Stomach (tissue), 9 donors: ENCODE results near the gene NUP214. TPM values are rescaled to one million over a fixed set of nuclear protein-coding genes. Genes with fewer than 3 reads are reported as not detected.

Experiments
- DNase-seq, 2 donors: peaks; one replicate each; pipeline versions ENCODE4 v3.0.0 to v3.0.0-alpha.2; 2013 to 2019
- H3K27ac ChIP-seq, 5 donors: fragments of 200-600 bp in 4 of 5; sonication (generic) in 4 of 5; one replicate each; pipeline ENCODE4 v1.5.1; 2013 to 2019; ENCODE audit warnings: mild to moderate bottlenecking in 1 of 5, moderate library complexity in 1 of 5
- H3K27me3 ChIP-seq, 3 donors: fragments of 200-600 bp; sonication (generic); one replicate each; pipeline ENCODE4 v1.5.1; 2017 to 2019; ENCODE audit warnings: mixed run types in 1 of 3
- H3K36me3 ChIP-seq, 4 donors: fragments of 200-600 bp; sonication (generic); 1 replicate in 3 of 4; 2 replicates in 1 of 4; pipeline ENCODE4 v1.5.1; 2016 to 2019
- H3K4me1 ChIP-seq, 4 donors: fragments of 200-600 bp; sonication (generic); one replicate each; pipeline ENCODE4 v1.5.1; 2016 to 2019
- H3K4me3 ChIP-seq, 4 donors: fragments of 200-600 bp; sonication (generic) in 3 of 4; one replicate each; pipeline ENCODE4 v1.5.1; 2016 to 2019; ENCODE audit warnings: mild to moderate bottlenecking in 1 of 4
- H3K9me3 ChIP-seq, 4 donors: fragments of 200-600 bp; sonication (generic); one replicate each; pipeline ENCODE4 v1.5.1; 2016 to 2019
- EP300 ChIP-seq: sonication (generic); formaldehyde crosslinking; IDR thresholded peaks from one replicate; pipeline ENCODE4 v1.6.1; 2017; ENCODE audit warnings: antibody characterized with exemption
- POLR2A ChIP-seq, 4 donors: fragments of 450-650 bp; IDR thresholded peaks; one replicate each; pipeline ENCODE4 v1.6.1; 2016; ENCODE audit warnings: antibody characterized with exemption in 4 of 4, control low read depth in 2 of 4, mild to moderate bottlenecking in 1 of 4, moderate library complexity in 1 of 4
- POLR2AphosphoS5 ChIP-seq, 3 donors: sonication (generic); formaldehyde crosslinking; IDR thresholded peaks; one replicate each; pipeline ENCODE4 v1.6.1; 2016; ENCODE audit warnings: antibody characterized with exemption in 3 of 3
- WGBS, 5 donors: extraction: QIAGEN DNeasy Blood & Tissue Kit in 3 of 5; methylation state at CpG; one replicate each; pipeline versions ENCODE4 v1.1.5 to v1.1.7; 2013 to 2018; 5-methylcytosine and 5-hydroxymethylcytosine counted together
- intact Hi-C: fragments of 100-400 bp; cut with DNase I; formaldehyde crosslinking; loops from one replicate; pipeline ENCODE4 v1.15.1; 2023; ENCODE audit warnings: low total_unique reads
- polyA plus RNA-seq, 3 donors: library from polyadenylated mRNA; stranded (reverse); fragments of 200-250 nt; gene quantifications; one replicate each; pipeline ENCODE4 v1.2.3, GENCODE V29; 2013
- total RNA-seq, 5 donors: library from RNA; depleted of rRNA; stranded (reverse); fragments of >200 nt; gene quantifications; one replicate each; pipeline versions ENCODE4 v1.1.0 to v1.2.3, GENCODE V29; 2014 to 2016
- TF ChIP-seq, protein P1 (sequence below), 7 experiments: fragments of 450-650 bp in 4 of 7; fragments of 200-600 bp in 3 of 7; sonication (generic) in 3 of 7; IDR thresholded peaks; one replicate each; pipeline ENCODE4 v1.5.1; 2016 to 2019; ENCODE audit warnings: antibody characterized with exemption in 7 of 7, control low read depth in 2 of 7, mild to moderate bottlenecking in 1 of 7
- donor health status: healthy with polysubstance abuse.
- donor health status: Bipolar disorder and iron deficiency.
- donor health status: healthy.

NUP214 gene
- total and polyA plus RNA-seq, 8 donors: 21.7 to 111 (median 35.0) TPM

GRCh38 chr9:131140550-131140949 is 15.2 kb downstream of the NUP214 start:
- no peaks in the 10 kb centered on the region for H3K4me1 ChIP-seq
- no peak overlapping the region for H3K27ac ChIP-seq
- no peaks in the 10 kb centered on the region for H3K27me3 ChIP-seq
- intact Hi-C loops: no loop called here
- TF ChIP-seq POLR2AphosphoS5 (IDR thresholded peaks at IDR 0.05) (no peak), POLR2A (IDR thresholded peaks at IDR 0.05) (no peak), EP300 (no peak)
- TF ChIP-seq, protein P1, sequence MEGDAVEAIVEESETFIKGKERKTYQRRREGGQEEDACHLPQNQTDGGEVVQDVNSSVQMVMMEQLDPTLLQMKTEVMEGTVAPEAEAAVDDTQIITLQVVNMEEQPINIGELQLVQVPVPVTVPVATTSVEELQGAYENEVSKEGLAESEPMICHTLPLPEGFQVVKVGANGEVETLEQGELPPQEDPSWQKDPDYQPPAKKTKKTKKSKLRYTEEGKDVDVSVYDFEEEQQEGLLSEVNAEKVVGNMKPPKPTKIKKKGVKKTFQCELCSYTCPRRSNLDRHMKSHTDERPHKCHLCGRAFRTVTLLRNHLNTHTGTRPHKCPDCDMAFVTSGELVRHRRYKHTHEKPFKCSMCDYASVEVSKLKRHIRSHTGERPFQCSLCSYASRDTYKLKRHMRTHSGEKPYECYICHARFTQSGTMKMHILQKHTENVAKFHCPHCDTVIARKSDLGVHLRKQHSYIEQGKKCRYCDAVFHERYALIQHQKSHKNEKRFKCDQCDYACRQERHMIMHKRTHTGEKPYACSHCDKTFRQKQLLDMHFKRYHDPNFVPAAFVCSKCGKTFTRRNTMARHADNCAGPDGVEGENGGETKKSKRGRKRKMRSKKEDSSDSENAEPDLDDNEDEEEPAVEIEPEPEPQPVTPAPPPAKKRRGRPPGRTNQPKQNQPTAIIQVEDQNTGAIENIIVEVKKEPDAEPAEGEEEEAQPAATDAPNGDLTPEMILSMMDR (IDR thresholded peaks at IDR 0.05): no peak
- 95 to 98% (median 96%) methylated on average over 3 of the region's 3 CpGs for WGBS, 5 donors
- H3K4me3 ChIP-seq: no peak overlapping the region
- H3K36me3 ChIP-seq: peaks cover 77 to 100% (median 96%) of the 10 kb centered on the region in 4 donors
- H3K9me3 ChIP-seq: no peaks in the 10 kb centered on the region
- no peak for DNase-seq

DNA sequence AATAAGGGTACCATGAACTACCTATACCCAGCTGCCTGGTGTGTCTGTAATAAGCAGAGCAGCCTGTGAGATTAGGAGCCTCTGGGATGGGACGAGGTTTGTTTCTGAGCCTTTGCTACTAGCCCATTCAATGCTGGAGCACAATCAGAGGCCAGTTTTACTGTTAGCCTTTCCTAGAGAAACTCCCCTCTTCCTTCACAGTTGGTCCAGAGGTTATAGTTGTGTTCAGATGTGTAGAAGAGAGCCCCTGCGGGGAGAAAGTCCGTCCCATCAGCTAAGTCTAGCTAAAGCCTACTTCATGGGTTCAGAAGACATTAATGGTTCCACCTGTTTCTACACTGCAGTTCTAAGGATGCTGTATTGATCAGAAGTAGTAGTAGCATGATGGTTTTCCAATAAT is 16.8 kb downstream of the NUP214 start:
- WGBS, 5 donors: 89 to 98% (median 93%) methylated on average over 3 of the region's 3 CpGs
- H3K9me3 ChIP-seq: no peaks in the 10 kb centered on the region
- no peak overlapping the region for H3K4me3 ChIP-seq
- no peaks in the 10 kb centered on the region for H3K4me1 ChIP-seq
- no peak for DNase-seq
- H3K27ac ChIP-seq: no peak overlapping the region
- TF ChIP-seq POLR2AphosphoS5 (IDR thresholded peaks at IDR 0.05) (no peak), POLR2A (IDR thresholded peaks at IDR 0.05) (no peak), EP300 (no peak)
- TF ChIP-seq, protein P1 (IDR thresholded peaks at IDR 0.05): no peak
- intact Hi-C loops: no loop called here
- H3K27me3 ChIP-seq: no peaks in the 10 kb centered on the region
- H3K36me3 ChIP-seq: peaks cover 77 to 100% (median 96%) of the 10 kb centered on the region in 4 donors

- WGBS, 5 donors: 75 to 87% (median 78%) methylated on average over 3 of the region's 3 CpGs
- intact Hi-C loops: no loop called here
- TF ChIP-seq, protein P1 (IDR thresholded peaks at IDR 0.05): no peak
- TF ChIP-seq POLR2A (IDR thresholded peaks at IDR 0.05) (no peak), POLR2AphosphoS5 (IDR thresholded peaks at IDR 0.05) (no peak), EP300 (no peak)
- H3K9me3 ChIP-seq: no peaks in the 10 kb centered on the region
- no peak for DNase-seq
- H3K27me3 ChIP-seq: no peaks in the 10 kb centered on the region
- H3K36me3 ChIP-seq: peaks cover 76 to 100% (median 96%) of the 10 kb centered on the region in 4 donors
- H3K4me1 ChIP-seq: no peaks in the 10 kb centered on the region
- H3K4me3 ChIP-seq: no peak overlapping the region
- no peak overlapping the region for H3K27ac ChIP-seq
Measured at GRCh38 chr9:131144201-131144600, 18.8 kb downstream of the NUP214 start.

DNA sequence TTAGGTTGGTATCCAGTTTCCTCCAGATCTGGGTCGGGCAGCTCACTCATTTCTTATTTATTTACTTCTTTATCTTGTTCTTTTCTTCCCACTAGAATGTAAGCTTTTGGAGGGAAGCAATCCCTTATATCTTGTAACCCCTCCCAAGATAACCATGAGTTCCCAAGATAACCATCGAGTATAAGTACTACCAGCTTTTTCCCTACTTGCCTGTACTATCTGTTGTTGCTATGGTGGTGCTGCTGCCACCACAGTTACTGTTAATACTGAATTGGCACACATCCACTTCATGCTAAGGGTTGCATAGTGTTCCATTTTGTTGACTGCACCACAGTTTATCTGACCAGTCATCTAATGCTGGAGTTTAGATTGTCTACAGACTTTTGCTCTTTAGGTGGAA is 19.9 kb downstream of the NUP214 start:
- no peak overlapping the region for H3K27ac ChIP-seq
- H3K36me3 ChIP-seq: peaks cover 76 to 100% (median 96%) of the 10 kb centered on the region in 4 donors
- WGBS, 5 donors: 23 to 64% (median 59%) methylated on average over 2 of the region's 2 CpGs
- TF ChIP-seq EP300 (no peak), POLR2AphosphoS5 (IDR thresholded peaks at IDR 0.05) (no peak), POLR2A (IDR thresholded peaks at IDR 0.05) (no peak)
- TF ChIP-seq, protein P1 (IDR thresholded peaks at IDR 0.05): no peak
- H3K9me3 ChIP-seq: no peaks in the 10 kb centered on the region
- no peak for DNase-seq
- intact Hi-C loops: no loop called here
- H3K27me3 ChIP-seq: no peaks in the 10 kb centered on the region
- H3K4me3 ChIP-seq: no peak overlapping the region
- no peaks in the 10 kb centered on the region for H3K4me1 ChIP-seq
